CD4-positive, alpha-beta T cell treated with Interleukin-17A for 1 hour (primary cell): ENCODE results near the gene RNU1-4.
"Not testable (repeated sequence)": the region's sequence is repeated elsewhere in the genome, so short reads cannot be mapped to it uniquely, and the experiment has no call there.

Experiments used
- DNase-seq: peaks from one replicate; pipeline ENCODE4 v3.0.0-alpha.2; 2020

RNU1-4 gene

DNA sequence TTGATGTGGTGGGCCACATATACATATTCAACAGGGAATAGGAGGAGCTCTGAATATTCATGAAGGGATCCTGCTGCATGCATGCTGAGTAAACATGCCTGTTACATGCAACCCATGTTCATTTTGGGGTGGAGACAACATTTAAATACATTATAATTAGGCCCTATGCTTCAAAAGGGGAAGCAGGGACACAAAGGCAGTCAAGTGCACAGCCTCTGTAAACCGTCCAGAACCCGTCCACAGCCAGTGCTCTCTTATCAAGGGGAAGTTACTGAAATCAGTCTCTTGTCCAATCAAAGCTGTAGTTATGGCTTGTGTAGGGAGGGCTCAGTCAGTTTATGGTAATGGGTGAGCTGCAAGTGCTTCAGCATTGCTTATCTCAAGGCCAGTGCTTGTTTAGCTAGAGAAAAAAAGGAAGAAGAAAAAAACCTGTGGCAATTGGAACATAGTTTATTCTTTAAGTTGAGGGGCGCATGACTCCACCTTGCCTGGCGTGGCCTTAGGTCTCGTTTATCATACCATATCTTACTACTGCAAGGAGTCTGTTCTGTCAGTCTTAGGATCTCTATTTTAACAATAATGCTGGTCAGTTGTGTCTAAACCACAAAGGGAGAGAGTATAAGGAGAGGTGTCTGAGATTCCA is 7.9 kb upstream of the RNU1-4 start:
- DNase-seq: not testable (repeated sequence)

DNA sequence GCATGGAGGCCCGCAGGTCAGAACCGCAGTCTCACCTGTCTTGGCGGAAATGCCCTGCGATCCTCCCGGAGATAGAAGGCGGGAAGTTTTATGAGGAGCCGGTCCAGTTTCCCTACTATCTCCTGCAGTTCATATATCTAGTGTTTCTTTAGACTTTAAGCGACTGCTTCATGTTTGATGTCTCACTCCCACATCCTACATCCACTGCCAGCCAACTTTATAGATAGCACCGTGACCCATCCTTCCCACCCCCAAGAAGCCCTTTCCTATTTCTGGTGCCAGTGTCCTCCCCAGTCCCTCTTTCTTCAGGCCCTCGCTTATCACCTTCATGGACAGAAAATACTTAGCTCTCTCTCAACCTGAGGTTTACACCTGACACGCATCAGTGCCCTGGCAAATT is 914 bp downstream of the RNU1-4 start:
- DNase-seq: not testable (repeated sequence)

DNA sequence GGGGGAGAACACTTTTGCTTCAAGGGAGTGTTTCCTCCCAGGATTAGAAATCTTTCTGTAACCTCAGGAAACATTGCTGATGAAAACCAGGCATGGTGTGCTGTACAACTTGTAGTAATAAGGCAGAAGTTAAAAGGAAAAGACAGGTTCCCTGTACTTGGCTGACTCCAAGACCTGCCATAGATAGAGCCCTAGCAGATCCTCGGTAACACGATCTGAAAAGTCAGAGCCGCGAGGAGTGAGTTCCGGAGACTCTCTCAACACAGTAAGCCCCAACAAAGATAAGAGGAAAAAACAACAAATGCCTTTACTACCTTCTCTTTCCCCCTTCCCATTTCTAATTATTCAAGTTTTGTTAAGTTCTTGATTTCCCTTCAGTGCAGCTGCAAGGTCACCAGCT is 7.3 kb downstream of the RNU1-4 start:
- not testable (repeated sequence) for DNase-seq

DNA sequence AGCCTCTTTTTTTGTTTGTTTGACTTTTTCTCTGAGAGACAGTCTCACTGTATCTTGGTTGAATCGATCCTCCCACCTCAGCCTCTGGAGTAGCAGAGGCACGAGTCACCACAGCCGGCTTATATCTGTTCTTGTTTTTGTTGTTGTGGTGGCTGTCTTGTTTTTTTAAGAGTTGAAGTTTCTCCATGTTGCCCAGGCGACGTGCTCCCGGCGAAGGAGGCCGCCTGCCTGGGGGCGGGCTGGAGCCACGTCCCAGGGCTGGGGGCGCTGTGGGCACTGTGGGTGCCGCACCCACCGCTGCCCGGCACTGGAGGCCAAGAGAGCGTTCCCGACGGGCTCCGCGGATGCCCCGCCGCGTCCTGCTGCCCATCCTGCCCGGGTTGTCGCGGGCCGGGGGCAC is 8.4 kb downstream of the RNU1-4 start:
- DNase-seq: not testable (repeated sequence)

DNA sequence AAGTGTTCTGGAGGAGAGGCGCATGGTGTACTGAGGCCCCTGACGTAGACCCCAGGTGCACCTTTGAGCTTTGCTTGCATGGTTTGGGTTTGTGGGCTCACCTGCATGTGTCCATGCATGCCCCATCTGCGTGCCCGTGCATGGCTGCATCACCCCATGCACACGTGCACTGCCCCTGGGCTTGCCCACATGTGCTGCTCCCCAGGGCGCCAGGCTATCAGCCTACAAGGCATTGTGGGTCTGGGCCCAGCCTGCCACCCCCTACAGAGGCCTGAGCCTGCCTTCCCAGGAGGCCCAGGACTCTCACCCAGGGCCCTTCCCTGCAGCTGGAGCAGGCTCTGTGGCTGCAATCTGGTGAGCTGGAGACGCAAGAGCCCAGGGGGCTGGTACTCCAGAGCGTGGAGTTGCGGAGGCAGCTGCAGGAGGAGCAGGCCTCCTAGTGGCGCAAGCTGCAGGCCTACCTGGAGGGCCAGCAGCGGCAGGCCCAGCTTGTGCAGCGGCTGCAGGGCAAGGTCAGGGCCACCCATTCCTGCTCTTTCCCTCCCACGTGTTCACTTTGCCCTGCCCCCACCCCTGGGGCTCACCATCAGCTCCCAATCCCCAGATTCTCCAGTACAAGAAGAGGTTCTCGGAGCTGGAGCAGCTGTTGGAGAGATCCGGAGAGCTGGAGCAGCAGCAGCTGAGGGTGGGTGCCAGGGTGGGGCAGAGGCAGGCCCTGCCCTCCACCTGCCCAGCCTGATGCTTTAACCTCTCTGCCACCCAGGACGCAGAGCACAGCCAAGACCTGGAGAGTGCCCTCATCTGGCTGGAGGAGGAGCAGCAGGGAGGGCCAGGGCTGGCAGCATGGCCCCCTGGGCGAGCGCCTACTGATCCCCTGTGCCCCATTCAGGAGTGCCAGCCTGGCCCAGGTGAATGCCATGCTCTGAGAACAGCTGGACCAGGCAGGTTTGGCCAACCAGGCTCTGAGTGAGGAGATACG is 9.9 kb downstream of the RNU1-4 start:
- not testable (repeated sequence) for DNase-seq

DNA sequence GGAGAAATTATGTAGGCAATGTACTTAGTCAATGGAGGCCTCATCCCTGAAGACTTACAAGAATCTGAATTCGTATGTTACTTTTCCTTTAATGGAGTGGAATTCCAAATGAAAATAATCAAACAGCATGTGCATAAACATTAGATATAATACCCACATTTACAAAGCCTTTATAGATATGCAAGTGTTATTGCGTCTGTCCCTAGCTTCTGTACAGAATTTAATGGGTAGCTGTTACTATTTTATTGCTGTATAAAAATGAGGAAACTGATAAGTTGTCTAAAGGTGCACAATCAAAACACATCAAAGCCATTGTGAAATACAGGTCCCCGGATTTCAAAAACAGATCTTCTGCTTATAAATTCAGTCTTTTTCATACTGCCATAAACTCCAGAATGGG is 12.5 kb downstream of the RNU1-4 start:
- not testable (repeated sequence) for DNase-seq

DNA sequence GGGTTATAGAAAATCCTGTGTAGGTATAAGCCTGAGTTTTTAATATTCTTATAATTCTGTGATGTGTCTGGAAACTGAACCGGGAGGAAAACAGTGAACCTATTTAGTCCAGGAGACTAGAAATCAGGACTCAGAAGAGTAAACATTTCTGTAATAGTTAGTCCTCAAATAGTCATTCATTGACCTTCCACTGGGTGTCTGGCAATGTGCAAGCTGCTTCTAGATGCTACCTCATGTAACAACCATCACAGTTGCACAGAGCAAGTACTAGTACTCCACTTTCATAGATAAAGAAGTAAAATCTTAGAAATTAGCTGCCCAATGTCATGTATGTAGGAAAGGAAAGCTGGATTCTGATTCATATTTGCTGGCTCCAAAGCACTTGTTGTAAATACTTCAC is 15.1 kb downstream of the RNU1-4 start:
- DNase-seq: not testable (repeated sequence)

DNA sequence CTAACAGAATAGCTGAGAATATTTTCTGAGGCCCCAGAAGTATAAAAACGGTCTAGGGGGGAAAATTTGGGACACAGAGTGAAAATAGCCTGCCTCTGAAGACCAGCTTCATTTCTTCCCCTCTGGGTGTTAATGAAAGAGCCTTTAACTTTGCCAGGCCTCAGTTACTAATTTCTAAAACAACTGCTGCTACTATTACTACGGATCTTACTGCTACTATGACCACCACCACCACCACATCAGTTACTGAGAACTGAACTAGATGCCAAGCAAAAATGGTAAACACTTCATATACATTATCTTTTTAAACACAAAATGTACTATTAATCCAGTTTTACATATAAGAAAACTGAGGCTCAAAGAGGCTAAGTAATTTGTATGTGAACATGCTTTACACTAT is 15.6 kb downstream of the RNU1-4 start:
- not testable (repeated sequence) for DNase-seq

DNA sequence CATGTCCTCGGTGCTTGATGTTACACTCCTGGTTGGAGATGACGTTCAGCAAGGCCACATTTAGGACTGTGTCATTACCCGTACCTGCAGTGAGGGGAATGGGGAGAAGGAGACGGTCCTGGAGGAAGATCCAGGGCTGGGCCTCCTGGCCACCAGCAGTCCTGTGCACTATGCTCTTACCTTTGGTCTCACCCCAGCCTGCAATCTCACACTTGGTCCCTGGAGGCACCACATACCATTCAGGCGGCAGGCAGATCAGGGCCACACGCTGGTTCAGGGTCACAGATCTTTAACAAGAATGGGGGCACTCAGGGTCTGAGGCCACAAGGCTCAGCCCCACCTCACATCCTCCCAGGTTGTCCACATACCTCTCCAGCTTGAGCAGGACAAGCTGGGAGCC is 17.3 kb downstream of the RNU1-4 start:
- DNase-seq: not testable (repeated sequence)

DNA sequence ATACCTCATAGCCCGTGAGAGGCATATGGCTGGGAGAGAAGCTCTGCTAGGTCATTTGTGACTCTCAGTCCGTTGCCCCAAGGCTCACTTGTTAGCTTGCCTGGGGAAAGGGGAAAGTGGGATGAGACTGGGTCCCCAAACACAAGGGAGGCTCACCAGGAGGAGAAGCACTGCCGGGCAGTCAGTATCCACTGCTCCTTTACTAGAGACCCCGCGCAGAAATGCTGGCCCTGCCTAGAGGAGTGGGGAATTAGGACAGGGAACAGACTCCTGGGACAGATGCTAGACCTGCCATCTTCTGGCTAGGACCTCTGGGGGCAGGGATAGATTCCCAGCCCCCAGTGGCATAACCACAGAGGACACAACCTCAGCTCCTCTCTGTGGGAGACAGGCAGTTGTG is 17.7 kb downstream of the RNU1-4 start:
- DNase-seq: not testable (repeated sequence)

DNA sequence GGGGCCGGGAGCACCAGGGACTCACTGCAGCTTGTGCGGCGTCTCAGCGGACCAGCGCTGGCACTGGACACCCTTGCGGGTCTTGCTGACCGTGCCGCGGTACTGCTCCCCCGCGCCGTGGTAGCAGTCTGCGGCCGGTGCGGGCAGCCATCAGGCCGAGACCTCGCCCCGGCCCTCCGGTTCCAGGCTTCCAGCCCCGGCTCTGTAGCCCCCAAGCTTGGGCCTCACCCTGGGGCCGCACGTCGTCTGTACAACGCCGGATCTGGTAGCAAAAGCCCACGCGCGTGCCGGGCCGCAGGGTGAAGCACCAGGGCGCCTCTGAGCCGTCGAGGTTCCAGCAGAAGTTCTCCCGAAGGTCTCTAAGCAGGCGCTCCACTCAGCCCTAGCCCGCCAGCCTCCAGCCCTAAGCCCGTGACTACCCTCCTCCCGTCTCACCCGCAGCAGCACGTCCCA is 18.8 kb downstream of the RNU1-4 start:
- DNase-seq: not testable (repeated sequence)

DNA sequence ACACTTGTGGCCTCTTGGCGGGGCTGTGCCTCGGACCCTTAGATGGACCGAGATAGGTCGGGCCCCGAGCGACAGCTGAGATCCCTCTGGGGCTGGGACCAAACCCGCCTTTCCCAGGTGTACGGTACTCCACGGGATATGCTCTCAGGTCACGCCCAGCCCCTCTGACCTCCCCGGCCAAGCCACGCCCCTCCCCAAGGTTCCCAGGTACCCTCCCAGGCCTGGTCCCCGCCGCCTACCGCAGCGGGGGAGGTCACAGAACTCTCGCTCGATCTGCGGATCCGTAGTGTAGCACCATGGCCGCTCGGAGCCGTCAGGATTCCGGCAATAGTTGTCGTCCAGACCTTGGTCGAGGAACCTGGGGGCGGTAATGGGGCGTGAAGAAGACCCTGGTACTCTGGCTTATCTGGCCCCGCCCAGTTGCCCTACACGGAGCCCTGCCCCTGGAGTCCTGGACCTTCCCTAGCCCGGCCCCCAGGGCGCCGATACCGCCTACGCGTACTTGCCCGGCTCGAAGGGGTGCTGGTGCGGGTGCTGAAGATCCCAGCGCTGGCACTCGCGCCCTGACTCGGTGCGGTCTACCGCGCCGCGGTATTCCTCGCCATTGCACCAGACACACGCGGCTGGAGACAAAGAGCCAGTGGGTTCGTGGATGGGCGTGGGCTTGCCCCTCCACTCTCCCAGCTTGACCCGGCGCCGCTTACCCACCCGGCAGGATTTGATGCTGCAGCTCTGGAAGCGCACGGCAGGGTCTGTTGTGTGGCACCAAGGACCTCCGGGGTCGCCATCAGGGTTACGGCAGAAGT is 19.5 kb downstream of the RNU1-4 start:
- not testable (repeated sequence) for DNase-seq

DNA sequence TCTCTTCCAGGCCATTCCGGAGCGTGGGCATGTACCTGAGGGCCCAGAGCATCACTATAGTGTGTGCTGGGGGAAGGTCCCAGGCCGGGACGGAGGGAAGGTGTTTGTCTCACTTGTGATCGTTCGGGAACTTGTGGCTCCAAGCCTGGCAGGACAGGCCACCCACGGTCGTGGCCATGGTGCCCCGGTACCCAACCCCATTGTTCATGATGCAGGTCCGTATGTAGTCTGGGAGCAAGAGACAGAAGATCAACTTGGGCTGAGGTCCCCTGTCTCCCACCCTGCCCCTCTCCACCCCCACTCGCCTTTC is 20.1 kb downstream of the RNU1-4 start:
- DNase-seq: not testable (repeated sequence)

DNA sequence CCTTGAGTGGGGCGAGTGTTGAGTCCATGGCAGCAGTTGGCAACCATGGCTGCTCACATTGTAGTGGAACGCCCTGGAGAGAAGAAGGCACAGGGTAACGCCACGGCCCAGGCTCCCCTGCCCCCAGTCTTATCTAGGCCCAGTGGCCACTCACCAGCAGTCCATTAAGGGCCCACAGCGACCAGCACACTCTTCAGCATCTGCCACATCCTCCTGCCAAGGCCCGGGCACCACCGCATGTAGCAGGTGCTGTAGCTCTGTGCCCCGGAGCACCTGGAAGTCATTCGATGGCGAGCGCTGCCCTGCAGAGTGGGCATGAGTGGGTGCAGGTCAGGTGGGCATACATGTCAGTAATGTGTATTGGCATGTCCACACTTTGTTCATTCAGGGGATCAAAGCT is 20.5 kb downstream of the RNU1-4 start:
- not testable (repeated sequence) for DNase-seq

DNA sequence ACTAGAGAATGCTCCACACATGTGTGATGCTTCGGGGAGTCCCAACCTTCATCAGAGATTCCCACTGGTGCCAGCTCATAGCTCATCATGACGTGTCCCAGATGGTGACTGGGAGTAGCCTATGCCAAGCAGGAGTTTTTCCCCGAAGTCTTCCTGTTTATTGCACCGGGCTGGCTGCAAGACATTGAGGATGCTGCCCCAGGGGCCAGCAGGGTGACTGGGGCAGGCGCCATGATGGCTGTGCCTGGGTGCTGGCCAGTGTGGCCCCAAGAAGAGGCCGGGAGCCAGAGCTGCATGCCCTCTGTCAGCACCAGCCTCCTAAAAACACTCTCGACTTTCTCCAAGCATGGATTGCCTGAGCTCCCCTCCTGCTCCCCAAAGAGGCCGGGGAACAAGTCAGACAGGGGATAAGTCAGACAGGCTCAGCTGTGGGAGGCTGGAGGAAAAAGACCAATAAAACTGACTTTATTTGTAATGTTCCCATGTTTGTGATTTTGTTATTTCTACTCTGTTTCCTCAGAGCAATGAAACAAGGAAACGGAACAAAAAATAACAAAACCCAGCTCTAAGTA is 24.0 kb downstream of the RNU1-4 start:
- not testable (repeated sequence) for DNase-seq

DNA sequence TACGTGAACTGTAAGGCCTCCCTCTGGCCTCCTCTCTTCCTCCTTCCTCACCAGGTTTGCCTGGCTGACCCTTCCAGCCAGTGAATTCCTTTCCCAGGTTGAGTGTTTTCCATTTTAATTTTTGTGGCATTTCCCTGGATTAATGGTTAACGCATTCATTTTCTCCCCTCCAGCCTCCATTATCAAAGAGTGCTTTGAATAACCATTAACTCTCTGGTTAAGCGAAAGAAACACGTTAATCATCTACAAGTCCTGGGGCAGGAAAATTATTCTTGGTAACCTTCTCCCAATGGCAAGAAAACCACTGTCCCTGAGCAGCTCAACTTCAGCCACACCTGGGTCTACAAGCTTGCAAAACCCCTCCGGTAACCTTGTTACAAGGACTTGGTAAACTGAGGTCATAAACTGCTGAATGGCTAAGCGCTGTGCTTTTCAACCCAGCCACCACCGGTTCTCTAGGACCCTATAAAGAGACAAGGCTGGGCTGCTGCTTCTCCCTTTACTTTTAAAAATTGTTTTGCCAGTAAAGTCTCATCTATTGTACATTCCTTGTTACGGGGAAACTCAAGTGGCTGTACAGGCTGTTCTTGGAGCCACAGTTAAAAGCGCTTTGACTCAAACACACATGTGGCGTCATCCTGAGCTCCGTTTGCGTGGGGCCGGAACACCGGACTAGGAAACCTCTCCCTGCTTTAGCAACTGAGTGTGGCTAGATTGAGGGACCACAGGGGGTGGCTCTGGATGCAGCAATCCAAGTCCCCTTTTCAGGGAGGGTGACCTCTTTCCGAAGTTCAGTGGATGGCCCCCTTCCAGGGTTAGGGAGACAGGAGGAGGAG is 24.7 kb downstream of the RNU1-4 start:
- DNase-seq: not testable (repeated sequence)

DNA sequence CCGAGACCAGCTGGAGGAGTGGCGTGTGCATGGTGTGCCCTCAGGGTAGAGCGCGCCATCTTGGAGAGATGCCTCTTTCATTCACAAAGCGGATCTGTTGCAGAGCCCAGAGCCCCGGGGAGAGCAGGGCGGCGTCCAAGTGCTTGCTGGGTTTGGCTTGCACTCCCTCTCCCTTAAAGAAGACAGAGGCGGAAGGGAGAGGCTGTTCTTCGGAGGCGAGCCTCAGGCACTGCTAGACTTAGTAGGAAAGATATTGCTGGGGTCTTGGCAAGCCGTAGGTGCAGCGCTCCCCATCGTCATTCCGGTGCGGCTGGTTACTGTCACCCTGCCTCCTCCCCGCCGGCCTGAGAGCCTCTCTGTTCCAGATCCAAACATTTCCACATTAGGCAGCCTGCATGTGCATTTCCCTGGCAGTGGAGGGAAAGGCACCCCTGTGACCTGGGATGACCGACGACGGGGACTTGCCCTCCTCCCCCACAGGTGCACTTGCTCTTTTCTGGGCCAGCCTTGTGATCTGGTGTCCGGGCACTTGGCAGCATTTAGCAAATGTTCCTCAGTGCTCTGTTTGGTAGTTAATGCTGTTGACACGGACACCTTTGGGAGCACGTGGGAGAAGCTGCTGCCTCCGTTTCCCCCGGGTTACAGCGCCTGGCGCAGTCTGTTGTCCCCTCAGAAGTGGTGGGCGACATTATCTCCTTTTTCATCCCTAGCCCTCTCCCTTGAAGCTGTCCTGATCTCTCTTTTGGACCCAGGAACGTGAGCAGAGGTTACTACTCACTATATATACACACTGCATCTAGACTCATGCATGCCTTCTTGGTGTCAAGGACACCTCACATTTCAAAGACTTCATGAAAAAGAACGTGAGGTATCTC is 25.7 kb downstream of the RNU1-4 start:
- not testable (repeated sequence) for DNase-seq

DNA sequence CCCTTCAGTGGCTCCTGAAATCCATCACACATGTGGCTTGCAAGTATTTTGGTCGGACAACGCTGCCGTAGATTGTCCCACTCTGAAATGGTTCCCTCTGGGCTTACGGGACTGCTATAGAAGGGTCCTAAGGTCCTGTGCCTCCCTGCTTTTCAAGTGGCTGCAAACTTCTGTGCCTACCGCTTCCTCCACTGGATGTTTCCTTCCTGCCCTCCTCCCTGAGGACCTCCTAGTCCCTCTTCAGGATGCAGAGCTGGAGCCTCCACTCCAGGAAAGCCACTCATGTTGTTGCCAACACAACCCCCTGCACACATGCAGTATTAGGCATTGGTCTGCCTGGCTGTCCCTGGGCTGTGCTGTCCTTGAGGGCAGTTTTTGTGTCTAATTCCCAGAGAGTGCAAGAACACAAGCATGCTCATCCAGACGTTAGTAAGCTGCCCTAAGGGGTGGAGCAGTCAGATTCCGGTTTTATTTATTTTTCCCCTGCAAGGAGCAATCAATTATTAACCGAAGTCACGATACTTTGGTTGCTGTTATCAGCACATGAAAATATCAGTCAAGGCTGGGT is 26.5 kb downstream of the RNU1-4 start:
- DNase-seq: not testable (repeated sequence)

DNA sequence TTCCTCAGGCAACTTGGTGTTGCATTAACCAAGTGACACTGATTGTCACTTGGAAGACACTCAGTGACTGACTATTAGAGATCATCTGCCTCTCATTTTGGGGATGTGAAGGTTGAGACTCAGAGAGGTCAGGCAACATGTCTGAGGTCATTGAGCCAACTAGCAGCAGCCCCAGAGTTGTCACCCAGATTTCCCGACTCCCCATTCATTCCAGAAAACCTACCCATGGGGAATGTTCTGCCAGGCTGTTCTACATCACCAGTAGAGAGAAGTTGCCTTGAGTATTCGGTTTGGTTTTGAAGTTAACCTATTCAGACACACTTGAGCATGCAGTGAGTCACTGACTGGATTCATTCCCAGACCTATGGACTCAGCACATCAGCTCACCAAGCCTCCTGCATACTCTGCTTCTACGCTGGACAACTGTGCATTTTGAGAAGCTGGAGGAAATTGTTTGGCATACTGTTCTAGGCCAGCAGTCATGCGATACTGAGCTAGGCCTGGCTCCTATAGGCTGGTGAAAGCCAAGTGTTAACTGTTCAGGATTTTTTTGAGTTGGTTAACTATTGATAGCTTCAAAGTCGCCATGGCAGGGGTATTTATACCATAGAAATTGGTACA is 29.9 kb downstream of the RNU1-4 start:
- not testable (repeated sequence) for DNase-seq

DNA sequence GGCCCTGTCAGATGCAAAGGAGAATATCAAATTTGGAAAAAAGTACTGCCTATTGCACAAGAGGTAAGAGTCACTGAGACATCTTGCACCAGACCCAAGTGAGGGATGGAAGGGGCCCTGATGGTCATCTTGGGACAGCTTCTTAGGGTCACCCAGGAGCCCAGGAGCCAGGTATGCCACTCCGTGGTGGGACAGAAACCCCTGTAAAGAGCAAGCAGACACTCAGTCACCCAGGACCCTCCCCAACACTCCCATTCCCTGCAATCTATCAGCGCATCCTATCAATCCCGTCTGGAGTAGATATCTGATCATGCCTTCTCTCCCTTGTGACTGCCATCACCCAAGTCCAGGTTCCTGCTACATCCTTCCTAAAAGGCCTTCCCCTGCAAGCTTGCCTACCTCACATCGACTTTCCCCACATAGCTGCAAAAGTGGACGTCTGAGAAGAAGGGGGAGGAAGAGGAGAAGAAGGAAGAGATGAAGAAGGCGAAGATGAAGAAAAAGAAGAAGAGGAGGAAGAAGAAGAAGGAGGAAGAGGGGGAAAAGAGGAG is 30.7 kb downstream of the RNU1-4 start:
- DNase-seq: not testable (repeated sequence)
